HG03025 (cell line): ENCODE measurements around the gene INHBC.
A peak's percentile ranks its signal among the peaks of the same experiment; 100 is the strongest.
"Not testable (repeated sequence)": the region's sequence is repeated elsewhere in the genome, so short reads cannot be mapped to it uniquely, and the experiment has no call there.

Experiments
- ATAC-seq: cut with Tn5 transposase; IDR thresholded peaks from one replicate; pipeline ENCODE4 v1.9.1; 2021; ENCODE audit warnings: mild to moderate bottlenecking, moderate library complexity; ENCODE audit not compliant: unreplicated experiment, low FRiP score

Gene INHBC

DNA sequence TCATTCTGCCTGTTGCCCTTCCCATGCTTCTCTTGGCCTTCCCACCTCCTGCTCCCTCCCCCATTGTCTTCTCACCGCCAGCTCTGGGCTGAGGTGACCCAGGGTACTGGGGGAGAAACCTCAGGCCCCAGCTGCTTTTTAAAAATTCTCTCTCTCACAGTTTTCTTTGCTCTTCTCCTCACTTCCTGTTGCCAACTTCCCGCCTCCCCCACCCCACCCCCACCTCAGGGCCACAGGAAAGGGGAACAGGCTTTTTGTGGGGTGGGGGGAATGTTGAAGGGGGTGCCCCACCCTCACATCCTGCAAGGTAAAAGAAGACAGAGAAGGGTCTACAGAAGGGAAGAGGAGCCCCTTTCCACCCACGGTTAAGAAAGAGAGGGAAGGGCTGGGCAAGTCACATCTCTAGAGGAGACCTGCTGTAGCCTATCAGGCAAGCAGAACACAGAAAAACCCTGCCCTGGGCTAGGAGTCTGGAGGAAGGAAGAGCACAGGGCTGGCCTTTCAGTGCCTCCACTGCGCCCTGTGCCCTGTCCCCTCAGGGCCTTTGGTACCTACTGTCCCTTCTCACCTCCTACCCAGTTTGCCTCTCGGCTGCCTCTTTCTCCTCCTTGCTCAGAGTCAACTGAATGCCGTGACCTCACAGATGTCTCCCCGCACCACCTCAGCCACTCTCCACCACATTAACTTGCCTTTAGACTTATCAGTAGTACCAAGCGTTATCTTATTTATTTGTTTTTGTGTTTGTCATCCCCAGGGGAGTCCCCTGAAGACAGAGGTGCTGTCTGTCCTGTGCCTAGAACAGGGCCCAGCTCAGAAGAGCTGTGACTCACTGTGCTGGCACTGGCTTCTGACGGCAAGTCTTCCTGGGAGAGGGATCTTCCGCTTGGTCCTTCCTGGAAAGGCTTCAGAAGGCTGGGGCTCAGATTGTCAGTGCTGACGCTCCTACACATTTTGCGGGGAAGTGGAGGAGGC is 43.4 kb downstream of the INHBC start:
- ATAC-seq = peak; percentile 44

DNA sequence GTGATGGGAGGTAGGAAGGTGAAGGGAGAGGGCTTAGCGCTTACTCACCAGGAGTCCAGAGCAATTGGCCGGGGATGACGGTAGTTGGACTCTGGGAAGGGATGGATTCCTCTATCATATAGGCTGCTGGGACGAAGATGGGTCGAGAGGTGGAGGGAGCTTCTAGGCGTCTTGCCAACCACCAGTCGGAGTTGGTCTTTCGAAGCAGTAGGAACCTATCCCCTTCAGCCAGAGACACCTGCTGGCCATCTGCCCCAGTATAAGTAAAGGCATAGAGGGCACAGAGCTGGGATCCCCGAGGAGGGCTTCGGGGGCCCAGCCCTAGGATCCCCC is 44.4 kb downstream of the INHBC start:
- ATAC-seq = no peak

- ATAC-seq = no peak
Observed at GRCh38 chr12:57479376-57480115, 45.0 kb downstream of the INHBC start, which contains the start of gene ARHGAP9. ARHGAP9 (minus strand) TSS chr12:57479866; CDS start chr12:57479406, 460 bp downstream.

DNA sequence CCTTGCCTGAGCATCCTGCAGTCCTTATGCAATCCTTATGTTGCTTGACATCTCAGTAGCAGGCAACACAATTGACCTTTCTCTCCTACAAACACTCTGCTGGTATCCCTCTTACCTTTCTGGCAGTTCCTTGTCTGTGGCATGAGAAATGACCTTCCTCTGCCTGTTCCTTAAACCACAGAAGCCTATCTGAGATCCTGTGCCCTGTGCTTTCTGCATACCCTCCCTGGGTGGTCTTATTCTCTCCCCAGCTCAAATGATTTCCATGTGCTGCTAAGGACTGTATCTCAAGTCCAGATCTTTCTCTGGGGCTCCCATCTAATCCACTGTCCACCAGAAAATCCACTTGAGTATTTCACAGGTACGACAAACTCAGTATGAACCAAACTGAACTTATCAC is 47.1 kb downstream of the INHBC start:
- ATAC-seq = no peak

- ATAC-seq = no peak
Observed at GRCh38 chr12:57483466-57483865, 48.9 kb downstream of the INHBC start.

DNA sequence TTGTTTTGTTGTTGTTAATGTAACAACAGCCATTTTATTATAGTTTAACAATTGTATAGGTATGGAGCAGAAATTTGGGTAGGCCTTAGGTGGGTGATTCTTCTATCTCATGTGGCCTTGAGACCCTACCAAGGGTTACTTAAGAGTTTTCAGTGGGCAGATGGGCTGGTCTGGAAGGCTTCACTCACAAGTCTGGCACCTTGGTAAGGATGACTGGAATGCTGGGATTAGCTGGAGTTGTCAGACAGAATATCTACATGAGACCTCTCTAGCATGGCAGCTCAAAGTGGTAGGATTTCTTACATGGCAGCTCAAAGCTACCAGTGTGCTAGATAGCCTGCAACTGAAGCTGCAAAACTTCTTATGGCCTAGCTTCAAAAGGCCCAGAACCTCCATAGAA is 51.1 kb downstream of the INHBC start:
- ATAC-seq = no peak

DNA sequence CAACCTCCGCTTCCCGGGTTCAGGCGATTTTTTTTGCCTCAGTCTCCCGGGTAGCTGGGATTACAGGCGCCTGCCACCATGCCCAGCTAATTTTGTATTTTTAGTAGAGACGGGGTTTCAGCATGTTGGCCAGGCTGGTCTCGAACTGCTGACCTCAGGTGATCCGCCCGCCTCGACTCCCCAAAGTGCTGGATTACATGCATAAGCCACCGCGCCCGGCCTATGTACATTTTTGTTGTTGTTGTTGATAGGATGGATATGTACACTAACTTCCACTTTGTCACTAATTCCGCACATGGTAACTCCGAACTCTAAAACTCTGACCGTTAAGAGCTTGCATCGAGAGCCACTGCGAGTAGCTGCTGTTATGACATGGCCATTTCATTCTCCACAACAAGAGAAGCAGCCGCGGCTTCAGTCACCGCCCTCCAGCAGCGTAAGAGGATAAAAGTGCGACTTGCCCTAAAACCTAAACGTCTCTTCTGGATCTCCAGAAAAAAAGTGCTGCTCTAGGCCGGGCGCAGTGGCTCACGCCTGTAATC is 52.5 kb downstream of the INHBC start:
- ATAC-seq = no peak

GRCh38 chr12:57487597-57488401 is 53.2 kb downstream of the INHBC start, which contains the start of gene MARS1:
MARS1 (plus strand) TSS chr12:57488068; CDS start chr12:57488091, 23 bp downstream.
- peak; percentile 95 for ATAC-seq

DNA sequence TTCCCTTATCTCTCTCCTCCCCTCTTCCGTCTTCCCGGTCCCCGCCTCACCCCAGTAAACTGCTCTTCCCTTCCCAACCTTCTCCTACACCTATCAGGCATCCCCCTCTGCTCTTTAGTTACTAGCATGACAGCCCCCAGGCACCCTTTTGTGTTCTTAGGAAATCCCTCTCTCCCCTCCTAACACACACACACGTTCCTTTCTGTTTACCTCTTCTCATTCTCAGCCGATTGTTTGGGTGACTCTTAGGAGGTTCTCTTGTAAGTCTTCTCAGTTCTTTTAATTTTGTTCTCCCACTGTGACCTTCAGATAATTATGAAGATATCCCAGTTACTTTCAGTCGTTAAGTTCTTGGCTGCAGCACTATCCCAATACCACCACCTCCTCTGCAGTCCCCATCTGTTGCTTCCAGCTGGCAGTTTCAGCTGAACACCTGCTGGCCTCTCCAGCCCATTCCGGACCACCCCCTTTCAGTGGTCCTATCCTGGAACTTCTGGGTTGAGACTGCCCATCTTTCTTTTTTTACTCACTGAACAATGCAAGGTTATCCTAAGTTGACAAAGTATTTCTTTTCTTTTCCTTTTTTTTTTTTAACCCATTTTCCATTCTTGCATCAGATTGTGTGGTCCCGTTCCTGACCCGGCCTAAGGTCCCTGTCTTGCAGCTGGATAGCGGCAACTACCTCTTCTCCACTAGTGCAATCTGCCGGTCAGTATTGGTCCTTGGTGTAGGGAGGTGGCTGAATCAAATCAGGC is 54.0 kb downstream of the INHBC start:
- ATAC-seq = no peak

GRCh38 chr12:57489157-57489641 is 54.6 kb downstream of the INHBC start:
- ATAC-seq = no peak

DNA sequence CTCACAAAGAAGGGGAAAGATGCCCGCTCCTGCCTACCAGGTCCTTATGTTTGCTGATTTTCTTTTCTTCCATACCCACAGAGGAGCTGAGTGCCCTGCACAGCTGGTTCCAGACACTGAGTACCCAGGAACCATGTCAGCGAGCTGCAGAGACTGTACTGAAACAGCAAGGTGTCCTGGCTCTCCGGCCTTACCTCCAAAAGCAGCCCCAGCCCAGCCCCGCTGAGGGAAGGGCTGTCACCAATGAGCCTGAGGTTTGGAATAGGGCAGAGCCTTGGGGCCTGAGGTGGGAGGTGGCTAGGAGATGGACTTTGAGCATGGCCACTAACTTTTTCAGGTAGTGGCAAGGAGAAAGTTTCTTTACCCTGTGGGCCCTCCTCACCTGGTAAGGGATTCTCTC is 55.5 kb downstream of the INHBC start:
- no peak for ATAC-seq

DNA sequence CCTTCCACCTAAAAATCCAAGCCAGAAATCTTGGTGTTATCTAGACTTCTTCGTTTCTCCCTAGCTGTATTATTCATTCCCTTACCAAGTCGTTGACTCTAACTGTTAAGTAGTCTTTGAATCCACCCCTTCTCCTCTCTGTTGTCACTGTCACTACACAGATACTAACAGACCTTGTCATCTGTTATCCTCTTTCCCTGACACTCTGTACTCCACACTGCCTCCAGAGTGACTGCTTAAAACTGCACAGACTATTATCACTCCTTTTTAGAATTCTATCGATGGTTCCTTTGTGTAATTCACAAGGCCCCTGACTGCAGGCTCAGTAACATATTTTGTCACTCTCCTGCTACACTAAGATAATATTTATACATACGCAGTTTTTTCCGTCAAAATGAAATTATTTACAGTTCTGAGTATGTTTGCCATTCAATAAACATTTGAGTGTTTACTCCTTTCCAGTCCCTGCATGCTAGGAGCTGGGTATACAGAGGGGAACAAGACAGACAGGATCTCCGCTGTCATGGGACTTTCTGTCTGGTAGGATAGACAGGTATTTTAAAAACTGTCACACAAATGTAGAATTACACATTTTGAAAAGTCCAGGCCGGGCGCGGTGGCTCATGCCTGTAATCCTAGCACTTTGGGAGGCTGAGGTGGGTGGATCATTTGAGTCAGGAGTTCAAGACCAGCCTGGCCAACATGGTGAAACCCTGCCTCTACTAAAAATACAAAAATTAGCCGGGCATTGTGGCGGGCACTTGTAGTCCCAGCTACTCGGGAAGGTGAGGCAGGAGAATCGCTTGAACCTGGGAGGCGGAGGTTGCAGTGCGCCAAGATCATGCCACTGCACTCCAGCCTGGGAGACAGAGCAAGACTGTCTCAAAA is 57.1 kb downstream of the INHBC start:
- ATAC-seq = no peak

GRCh38 chr12:57495051-57495701 is 60.6 kb downstream of the INHBC start:
- ATAC-seq = not testable (repeated sequence)

- ATAC-seq = no peak
Observed at GRCh38 chr12:57496822-57497221, 62.2 kb downstream of the INHBC start.

DNA sequence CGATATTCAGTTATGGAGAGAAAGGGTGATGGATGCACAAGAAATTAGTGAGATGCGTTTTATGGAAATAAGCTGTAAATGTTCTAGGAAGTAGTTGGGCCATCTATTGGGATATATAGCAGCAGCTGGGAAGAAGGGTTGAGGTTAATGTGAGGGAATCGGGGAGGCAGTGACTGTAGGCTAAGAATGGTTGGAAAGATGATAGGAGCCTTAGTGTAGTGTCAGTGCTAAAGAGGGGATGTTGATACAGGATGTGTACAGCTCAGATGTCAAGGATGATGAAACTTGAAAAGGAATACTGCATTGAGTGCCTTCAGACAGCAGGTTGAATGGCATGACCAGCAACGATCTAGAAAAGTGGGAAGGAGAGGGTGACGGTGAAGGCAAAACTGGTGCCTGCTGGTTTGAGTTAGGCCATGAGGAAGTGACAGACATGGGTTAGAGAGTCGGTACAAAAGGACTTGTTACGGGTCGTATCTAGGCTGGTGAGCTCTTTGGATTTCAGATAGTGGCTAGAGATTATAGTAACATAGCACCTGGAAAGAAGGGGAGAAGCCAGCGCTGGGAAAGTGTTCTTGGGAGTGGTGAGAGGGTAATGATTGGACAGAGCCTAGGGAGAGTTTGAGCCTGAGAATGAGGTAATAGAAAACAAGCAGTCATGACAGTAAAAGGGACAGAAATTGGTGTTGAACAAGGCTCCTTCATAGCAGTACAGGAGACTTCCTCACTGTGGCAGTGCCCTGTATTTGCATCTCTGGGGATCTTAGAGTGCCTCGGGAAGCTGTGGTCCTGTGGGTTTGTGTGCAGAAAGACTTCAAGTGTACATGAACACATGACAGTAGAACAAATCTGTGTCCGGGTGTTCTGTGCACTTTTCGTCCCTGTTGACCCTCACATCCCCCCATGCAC is 62.9 kb downstream of the INHBC start:
- ATAC-seq = no peak

GRCh38 chr12:57498132-57498502 is 63.5 kb downstream of the INHBC start:
- ATAC-seq = no peak

DNA sequence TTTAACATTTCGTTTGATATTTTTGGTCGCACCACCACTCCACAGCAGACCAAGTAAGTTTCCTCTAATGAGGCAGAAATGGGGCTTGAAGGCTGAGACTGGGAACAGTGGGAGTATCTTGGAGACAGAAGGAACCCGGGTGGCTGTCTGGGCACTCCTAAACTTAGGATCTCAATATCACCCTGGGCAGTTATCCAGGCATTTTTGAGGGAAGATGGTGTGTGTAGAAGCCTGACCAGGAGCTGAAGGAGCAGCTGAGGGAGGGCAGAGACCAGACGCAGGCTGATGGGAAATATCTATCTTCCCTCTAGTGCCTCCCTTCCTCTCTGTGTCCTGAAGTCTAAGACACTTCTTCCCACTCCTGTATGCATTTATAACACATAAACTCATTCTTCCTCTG is 64.0 kb downstream of the INHBC start:
- no peak for ATAC-seq
